Smooth muscle cell (in vitro differentiated cells): Measurements from ENCODE around the gene NR5A1. TPM values are rescaled to one million over a fixed set of nuclear protein-coding genes. Genes with fewer than 3 reads are reported as not detected.

Experiments used
- DNase-seq: peaks from one replicate; lab custom pipeline; 2025; ENCODE audit not compliant: unreplicated experiment; lab: John Stamatoyannopoulos, UW
- H2AFZ ChIP-seq: fragments of 200-600 bp; sonication (generic); 2 replicates; pipeline ENCODE4 v1.6.0; 2016; ENCODE audit warnings: antibody characterized with exemption, low read depth, mild to moderate bottlenecking
- H3F3A ChIP-seq: fragments of 200-600 bp; sonication (generic); 2 replicates; pipeline ENCODE4 v1.6.0; 2017; ENCODE audit warnings: antibody characterized with exemption, low read depth
- H3K27ac ChIP-seq: fragments of 200-600 bp; sonication (generic); 2 replicates; pipeline ENCODE4 v1.5.1; 2016; ENCODE audit warnings: low read depth, mild to moderate bottlenecking
- H3K27me3 ChIP-seq: fragments of 200-600 bp; sonication (generic); 2 replicates; pipeline ENCODE4 v1.6.1; 2016; ENCODE audit warnings: low read depth, mild to moderate bottlenecking
- H3K36me3 ChIP-seq: fragments of 200-600 bp; sonication (generic); 2 replicates; pipeline ENCODE4 v1.5.1; 2016; ENCODE audit warnings: low read depth
- H3K4me1 ChIP-seq: fragments of 200-600 bp; sonication (generic); 2 replicates; pipeline ENCODE4 v1.5.1; 2016; ENCODE audit warnings: low read depth
- H3K4me2 ChIP-seq: fragments of 200-600 bp; sonication (generic); 2 replicates; pipeline ENCODE4 v1.6.0; 2016; ENCODE audit warnings: mild to moderate bottlenecking
- H3K4me3 ChIP-seq: fragments of 200-600 bp; sonication (generic); 2 replicates; pipeline ENCODE4 v1.5.1; 2016; ENCODE audit warnings: mild to moderate bottlenecking
- H3K79me2 ChIP-seq: fragments of 200-600 bp; sonication (generic); 2 replicates; pipeline ENCODE4 v1.6.0; 2016; ENCODE audit warnings: low read depth, mild to moderate bottlenecking
- H3K9ac ChIP-seq: fragments of 200-600 bp; sonication (generic); 2 replicates; pipeline ENCODE4 v1.6.0; 2016; ENCODE audit warnings: low read depth
- H3K9me3 ChIP-seq: fragments of 200-600 bp; sonication (generic); replicated peaks from 2 replicates; pipeline ENCODE4 v1.5.1; 2016; ENCODE audit warnings: low read depth
- H4K20me1 ChIP-seq: fragments of 200-600 bp; sonication (generic); 2 replicates; pipeline ENCODE4 v1.6.0; 2016; ENCODE audit warnings: low read depth
- CTCF ChIP-seq: fragments of 200-600 bp; sonication (generic); IDR thresholded peaks from 2 replicates; pipeline ENCODE4 v1.5.1; 2017; ENCODE audit warnings: borderline replicate concordance, mild to moderate bottlenecking, antibody characterized with exemption; ENCODE audit not compliant: insufficient read depth, poor library complexity, severe bottlenecking
- WGBS: methylation state at CpG from one replicate; pipeline ENCODE4 v1.1.7; 2016; ENCODE audit warnings: low lambda C conversion rate; 5-methylcytosine and 5-hydroxymethylcytosine counted together
- polyA plus RNA-seq: library from polyadenylated mRNA; unstranded; fragments of >200 nt; fragmentation: Nextera tagmentation; extraction: Ambion mirVana; gene quantifications from 2 replicates; pipeline ENCODE4 v1.2.1, GENCODE V29; 2016
- total RNA-seq: library from RNA; depleted of rRNA; stranded (reverse); fragments of >200 nt; gene quantifications from 2 replicates; pipeline ENCODE4 v1.2.3, GENCODE V29; 2014

NR5A1 gene
- total and polyA plus RNA-seq, 2 experiments from 2014 or later: not detected

DNA sequence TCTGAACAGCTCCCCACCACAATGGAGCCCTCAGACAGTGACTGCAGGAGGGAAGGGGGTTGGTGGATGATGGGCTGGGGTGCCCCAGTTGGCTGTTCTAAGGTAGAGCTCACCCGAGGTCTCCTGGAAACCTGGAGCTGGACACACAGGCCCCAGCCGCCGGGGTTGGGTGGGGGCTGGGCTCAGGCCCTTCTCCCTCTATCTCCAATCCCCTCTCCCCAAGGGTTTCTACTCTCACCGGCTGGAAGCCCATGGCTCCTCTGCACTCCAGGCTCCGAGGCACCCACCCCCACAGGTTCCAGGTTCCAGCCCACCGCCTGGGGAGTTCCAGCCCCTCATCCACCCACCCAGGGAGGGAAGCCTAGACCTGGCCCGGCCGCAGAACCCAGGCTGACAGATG is 766 bp downstream of the NR5A1 start:
- Histone ChIP-seq H3K9ac (no peak overlapping the region), H3K9me3 (no peaks in the 10 kb centered on the region), H3K4me3 (no peak overlapping the region), H2AFZ (no peak overlapping the region), H3K36me3 (no peaks in the 10 kb centered on the region), H3K27me3 (peaks cover 45% of the 10 kb centered on the region), H3K79me2 (no peaks in the 10 kb centered on the region), H3K27ac (no peak overlapping the region), H4K20me1 (no peaks in the 10 kb centered on the region), H3K4me1 (no peaks in the 10 kb centered on the region), H3K4me2 (no peak overlapping the region), H3F3A (no peaks in the 10 kb centered on the region)
- no peak for TF ChIP-seq CTCF
- no peak for DNase-seq
- WGBS: 90% methylated on average over 8 of the region's 8 CpGs

DNA sequence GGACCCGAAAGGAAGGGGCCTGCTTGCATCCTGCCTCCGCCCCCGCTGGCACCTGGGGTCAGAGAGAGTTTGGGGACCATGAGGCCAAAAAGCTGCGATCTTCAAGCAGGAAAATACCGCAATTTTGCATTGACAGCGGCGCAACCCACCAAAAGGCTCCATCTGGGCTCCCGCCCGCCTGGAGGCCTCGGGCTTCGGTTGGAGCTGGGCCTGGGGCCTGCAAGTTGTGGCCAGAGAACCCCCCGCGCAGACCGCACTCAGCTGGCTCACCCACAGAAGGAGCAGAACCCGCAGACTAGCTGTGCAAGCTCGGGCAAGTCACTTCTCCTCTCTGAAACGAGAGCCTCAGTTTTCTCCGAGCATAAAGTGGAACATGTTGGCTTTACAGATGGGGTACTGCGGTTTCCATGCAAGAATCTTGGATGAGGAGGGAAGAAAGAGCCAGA is 1.3 kb downstream of the NR5A1 start:
- H3K27me3 ChIP-seq: peaks cover 50% of the 10 kb centered on the region
- DNase-seq: no peak
- 94% methylated on average over 19 of the region's 19 CpGs for WGBS

DNA sequence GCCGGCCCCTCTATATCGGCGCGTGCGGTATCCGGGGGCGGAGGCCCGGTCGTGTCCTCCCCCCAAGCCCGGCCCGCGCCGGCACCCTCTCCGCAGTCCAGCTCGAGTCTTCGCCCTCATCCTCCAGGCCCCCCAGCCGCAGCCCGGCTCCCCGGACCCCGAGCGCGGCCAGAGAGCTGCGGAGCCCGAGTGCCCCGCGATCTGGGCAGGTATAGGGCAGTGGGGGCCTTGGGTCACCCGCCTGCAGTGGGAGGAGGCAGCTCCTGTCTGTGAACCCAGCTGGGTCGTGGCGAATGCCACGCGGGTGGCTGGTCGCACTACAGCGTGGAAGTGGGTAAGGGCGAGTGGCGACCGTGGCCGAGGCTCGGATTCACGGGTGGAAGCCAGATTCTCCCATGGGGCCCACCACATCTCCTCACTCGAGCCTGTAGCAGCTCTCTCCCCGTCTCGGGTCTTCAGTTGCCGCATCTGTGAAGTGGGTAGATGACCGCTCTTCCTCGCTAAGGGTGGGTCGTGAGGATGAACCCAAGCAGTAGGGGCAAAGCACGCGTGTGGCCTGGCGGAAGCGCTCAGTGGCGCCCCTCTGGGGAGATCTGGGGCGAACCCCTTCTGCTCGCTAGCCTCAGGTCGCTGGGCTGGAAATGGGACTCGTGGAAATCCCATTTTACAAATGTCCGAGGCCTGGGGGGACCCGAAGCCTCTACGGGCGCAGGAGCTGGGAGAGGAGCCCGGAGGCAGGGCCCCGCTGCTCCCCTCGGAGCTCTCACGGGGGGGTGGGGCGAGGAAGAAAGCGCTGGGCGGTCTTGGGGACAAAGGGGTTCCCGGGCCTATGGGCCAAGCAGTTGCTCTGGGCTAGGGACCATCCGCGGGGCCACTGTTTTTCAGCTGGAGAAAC is 1.9 kb downstream of the NR5A1 start:
- no peak overlapping the region for H3K4me3 ChIP-seq
- no peak overlapping the region for H3K27ac ChIP-seq
- peaks cover 54% of the 10 kb centered on the region for H3K27me3 ChIP-seq
- WGBS: 53% methylated on average over 48 of the region's 69 CpGs
- H2AFZ ChIP-seq: no peak overlapping the region
- no peak for DNase-seq
- no peaks in the 10 kb centered on the region for H3F3A ChIP-seq
- H3K4me2 ChIP-seq: peak overlapping the region; percentile 30
- H3K79me2 ChIP-seq: no peaks in the 10 kb centered on the region
- H4K20me1 ChIP-seq: no peaks in the 10 kb centered on the region
- H3K36me3 ChIP-seq: no peaks in the 10 kb centered on the region
- H3K4me1 ChIP-seq: no peaks in the 10 kb centered on the region
- no peak overlapping the region for H3K9ac ChIP-seq
- H3K9me3 ChIP-seq: no peaks in the 10 kb centered on the region
- TF ChIP-seq CTCF: no peak

More for the DNA sequence above, 1.3 kb downstream of the NR5A1 start:
- no peaks in the 10 kb centered on the region for H3F3A ChIP-seq
- no peaks in the 10 kb centered on the region for H3K79me2 ChIP-seq
- no peaks in the 10 kb centered on the region for H3K36me3 ChIP-seq
- no peak for TF ChIP-seq CTCF
- H3K4me1 ChIP-seq: no peaks in the 10 kb centered on the region
- no peak overlapping the region for H3K4me2 ChIP-seq
- no peaks in the 10 kb centered on the region for H4K20me1 ChIP-seq
- no peak overlapping the region for H3K27ac ChIP-seq
- no peaks in the 10 kb centered on the region for H3K9me3 ChIP-seq
- no peak overlapping the region for H2AFZ ChIP-seq
- H3K4me3 ChIP-seq: no peak overlapping the region
- no peak overlapping the region for H3K9ac ChIP-seq
